Lung microvascular endothelial cell (primary cell): ENCODE data around the gene ASNSD1. TPM values are rescaled to one million over a fixed set of nuclear protein-coding genes. Genes with fewer than 3 reads are reported as not detected.
"Not testable (repeated sequence)": the region's sequence is repeated elsewhere in the genome, so short reads cannot be mapped to it uniquely, and the experiment has no call there.

ENCODE experiments used
- DNase-seq, 2 donors: peaks; one replicate each; pipeline versions ENCODE4 v3.0.0 to v3.0.0-alpha.2; 2010; ENCODE audit warnings: low read depth in 2 of 2
- total RNA-seq: library from RNA; depleted of rRNA; stranded (reverse); fragments of >200 nt; gene quantifications from 2 replicates; pipeline ENCODE4 v1.2.1, GENCODE V29; 2014

ASNSD1 gene
- total RNA-seq, 1 donor from 2014 or later, result 48.0 TPM

DNA sequence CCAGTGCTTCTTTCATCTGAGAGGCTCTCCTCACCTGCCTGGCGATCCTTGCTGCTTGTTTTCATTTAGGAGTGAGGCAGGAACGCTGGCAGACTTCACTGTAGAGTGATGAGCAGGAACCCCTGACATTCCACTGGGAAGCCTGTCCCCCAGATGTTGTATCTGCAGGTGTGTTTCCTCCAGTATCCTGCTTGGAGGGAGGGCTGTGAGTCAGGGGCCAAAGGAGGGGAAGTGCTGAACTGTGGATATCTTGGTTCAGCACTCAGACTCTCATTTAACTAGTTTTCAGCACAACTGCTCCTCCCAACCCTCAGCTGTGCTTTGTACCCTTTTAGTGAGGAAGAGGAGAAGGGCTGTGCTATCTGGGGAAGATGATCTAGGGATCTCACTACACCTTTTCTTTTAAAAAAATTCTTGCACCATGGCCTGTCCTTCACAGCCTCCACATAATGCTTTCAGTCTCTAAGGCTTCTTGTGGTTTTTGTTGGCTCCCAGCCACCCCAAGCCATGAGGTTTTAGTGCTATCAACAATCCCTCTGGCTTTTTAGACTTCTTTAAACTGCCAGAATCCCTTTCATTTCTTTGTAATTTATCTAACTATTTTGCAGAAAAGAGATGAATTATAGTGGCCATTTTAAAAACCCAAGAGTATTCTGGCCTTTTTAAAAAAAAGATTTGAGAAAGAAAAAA lies 24.4 kb downstream of the ASNSD1 start:
- DNase-seq, result peak in 1 of 2 donors; percentile 53

DNA sequence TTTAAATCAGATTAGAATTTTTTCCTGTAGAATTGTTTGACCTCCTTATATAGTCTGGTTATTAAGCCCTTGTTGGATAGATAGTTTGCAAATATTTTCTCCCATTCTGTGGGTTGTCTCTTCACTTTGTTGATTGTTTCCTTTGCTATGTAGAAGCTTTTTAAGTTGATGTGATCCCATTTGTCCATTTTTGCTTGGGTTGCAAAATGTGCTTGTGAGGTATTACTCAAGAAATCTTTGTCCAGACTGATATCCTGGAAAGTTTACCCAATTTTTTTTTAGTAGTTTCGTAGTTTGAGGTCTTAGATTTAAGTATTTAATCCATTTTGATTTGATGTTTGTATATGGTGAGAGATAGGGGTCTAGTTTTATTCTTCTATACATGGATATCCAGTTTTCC lies 26.5 kb downstream of the ASNSD1 start:
- DNase-seq, result not testable (repeated sequence)

DNA sequence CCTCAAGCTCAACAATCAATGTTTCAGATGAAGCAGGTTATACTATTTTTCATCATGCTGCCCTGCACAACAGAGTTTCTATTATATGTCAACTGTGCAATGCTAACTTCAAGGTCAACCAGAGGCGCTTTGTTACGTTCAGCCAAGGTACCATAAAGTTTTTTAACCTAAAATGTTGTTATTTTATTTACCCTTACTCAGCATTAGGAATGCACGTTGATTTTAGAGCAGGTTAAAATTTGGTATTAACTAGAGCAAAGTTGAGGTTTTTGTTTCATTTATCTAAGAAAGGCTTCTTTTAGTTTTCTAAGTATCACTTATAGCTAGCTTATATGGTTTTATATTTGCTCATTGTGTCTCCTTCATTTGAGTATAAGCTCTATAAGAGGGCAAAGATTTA lies 35.0 kb downstream of the ASNSD1 start:
- no peak for DNase-seq

DNA sequence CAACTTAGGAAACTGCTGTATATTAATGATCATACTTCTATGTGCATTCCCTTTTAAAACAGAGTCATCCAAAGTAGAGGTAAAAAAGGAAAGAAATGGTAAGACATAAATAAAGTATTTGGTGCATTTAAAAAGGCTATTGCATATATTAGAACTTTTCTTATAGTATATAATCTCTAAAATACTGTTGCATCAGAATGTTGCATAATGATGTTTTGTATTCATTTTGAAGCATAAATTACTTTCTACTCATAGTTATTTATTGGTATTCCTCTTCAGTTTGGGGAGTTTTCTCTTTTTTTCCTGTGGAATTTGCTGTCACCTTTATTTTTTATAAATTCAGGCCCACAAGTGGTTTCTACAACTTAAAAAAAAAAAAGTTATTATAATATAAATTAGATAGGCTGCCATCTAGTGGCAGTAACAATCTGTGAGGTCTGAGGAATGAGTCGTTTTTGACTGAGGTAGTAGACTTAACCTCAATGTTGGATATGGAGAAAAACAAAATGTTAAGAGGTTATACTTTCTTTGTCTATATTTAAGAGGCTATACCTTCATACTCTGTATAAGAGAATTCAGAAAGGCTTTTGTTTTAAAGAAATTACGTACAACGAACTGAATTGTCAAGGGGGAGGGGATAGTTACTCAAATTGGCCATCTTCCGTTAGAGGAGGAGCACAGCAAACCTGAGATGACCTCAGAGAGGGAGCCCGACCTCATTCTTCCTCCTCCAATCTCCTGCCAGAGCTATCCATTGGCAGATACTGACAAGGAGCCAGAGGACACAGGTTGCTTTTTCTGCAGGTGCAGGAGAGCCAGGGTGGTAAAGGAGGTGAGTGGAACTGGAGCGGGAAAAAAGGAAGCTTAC lies 37.0 kb downstream of the ASNSD1 start:
- DNase-seq, result peak; percentile 54 to 64

DNA sequence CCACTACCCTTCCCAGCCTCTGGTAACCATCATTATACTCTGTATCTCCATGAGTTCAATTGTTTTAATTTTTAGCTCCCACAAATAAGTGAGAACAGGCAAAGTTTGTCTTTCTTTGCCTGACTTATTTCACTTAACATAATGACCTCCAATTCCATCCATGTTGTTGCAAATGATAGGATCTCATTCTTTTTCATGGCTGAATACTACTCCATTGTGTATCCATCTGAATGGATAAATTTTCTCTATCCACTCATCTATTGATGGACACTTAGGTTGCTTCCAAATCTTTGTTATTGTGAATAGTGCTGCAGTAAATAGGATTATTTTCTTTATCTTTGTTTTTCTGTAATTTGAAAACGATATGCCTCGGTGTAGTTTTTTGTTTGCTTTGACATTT lies 39.4 kb downstream of the ASNSD1 start:
- DNase-seq, result no peak

DNA sequence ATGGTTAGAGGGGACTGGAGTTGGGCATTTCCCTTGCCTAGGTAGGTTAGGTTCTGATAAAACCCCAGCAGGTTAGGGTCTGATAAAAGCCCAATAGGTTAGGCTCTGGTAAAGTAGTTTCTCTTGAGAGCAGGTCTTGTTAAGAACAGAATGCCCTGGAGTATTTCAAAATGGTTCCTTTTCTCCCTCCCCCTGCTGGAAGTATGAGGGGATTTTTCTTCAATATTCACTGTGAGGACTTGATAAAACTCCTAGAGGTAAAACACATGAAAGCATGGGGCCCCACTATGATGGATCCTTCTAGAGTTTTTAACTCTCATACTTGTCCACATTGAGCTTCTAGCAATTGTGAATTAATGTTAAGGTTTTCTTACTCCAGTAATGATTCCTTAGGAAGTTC lies 40.8 kb downstream of the ASNSD1 start:
- DNase-seq, result peak in 1 of 2 donors; percentile 17

DNA sequence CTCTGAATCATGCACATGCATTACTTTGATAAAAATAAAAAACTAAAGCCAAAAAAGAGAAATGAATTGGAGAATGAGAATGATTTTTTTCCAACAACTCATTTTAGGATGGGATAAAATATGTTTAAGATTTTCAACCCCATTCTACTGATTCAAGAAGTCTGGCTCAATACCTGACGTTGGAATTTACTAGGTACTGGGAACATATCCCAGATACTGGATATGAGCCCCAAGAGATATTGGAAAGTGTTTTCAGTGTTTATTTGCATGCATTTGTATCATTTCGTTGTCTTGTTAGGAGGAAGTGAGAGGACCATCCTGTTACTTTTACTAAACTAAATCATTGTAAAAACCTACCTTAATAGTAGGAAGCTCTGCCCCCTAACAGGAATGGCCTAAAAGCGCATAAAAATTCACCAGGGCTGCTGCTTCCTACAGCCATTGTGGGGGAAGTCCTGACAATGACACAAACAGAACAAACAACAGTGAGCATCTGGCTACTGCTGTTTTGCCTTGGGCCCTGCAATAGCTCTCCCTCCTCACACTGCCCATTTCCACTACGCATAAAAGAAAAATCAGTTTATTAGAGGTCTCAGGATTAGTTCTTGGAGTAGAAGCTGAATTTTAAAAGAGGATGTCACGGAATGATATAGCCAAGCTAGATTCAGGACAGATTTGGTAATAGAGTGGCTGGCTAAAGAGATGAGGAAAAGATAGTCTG lies 48.4 kb downstream of the ASNSD1 start:
- peak in 1 of 2 donors; percentile 13 for DNase-seq

DNA sequence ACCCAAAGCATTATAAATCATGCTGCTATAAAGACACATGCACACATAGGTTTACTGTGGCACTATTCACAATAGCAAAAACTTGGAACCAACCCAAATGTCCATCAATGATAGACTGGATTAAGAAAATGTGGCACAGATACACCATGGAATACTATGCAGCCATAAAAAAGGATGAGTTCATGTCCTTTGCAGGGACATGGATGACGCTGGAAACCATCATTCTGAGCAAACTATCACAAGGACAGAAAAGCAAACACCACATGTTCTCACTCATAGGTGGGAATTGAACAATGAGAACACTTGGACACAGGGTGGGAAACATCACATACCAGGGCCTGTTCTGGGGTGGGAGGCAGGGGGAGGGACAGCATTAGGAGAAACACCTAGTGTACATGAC lies 56.3 kb downstream of the ASNSD1 start:
- not testable (repeated sequence) for DNase-seq

DNA sequence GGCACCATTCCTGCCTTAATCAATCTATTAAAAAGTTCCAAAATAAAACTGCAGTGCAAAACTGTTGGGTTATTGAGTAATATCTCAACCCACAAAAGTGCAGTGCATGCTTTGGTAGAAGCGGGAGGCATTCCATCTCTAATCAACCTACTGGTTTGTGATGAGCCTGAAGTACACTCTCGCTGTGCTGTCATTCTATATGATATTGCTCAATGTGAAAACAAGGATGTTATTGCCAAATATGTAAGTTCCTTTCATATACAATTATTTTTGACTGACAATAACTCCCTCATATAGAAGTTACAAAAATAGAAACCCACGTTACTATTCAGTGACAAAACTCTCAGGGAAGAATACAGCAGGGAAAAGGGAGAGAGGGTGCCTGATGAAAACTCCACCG lies 58.3 kb downstream of the ASNSD1 start:
- DNase-seq, result no peak

Other genes starting within 250 kb of the ASNSD1 start
- gene WDR75, start 220.0 kb upstream of the ASNSD1 start, total RNA-seq, result 37.0 and 44.4 TPM in 2 replicates
- gene SLC40A1, start 80.7 kb upstream of the ASNSD1 start, total RNA-seq, result 100 and 283 TPM in 2 replicates
- 4.1 and 9.1 TPM in 2 replicates for gene ANKAR, start 13.2 kb downstream of the ASNSD1 start, total RNA-seq
- 3.8 and 4.6 TPM in 2 replicates for gene OSGEPL1, start 101.3 kb downstream of the ASNSD1 start, total RNA-seq
- 23.5 and 32.1 TPM in 2 replicates for gene ORMDL1, start 122.9 kb downstream of the ASNSD1 start, total RNA-seq
- gene PMS1, start 123.0 kb downstream of the ASNSD1 start, total RNA-seq, result 11.3 and 21.8 TPM in 2 replicates